GM06990 (cell line): ENCODE results near the gene NOTCH1.

ENCODE experiments used
- DNase-seq: peaks from one replicate; pipeline ENCODE4 v3.0.0-alpha.2; 2011; ENCODE audit not compliant: insufficient read length; ENCODE audit errors: extremely low read depth
- H3K27me3 ChIP-seq: replicated peaks from 2 replicates; pipeline ENCODE4 v1.6.0; 2011; ENCODE audit warnings: low read length; ENCODE audit not compliant: control insufficient read depth, insufficient read depth
- H3K36me3 ChIP-seq: 2 replicates; pipeline ENCODE4 v1.5.1; 2011; ENCODE audit warnings: low read length; ENCODE audit not compliant: control insufficient read depth, insufficient read depth
- H3K4me3 ChIP-seq: replicated peaks from 2 replicates; pipeline ENCODE4 v1.5.1; 2011; ENCODE audit warnings: low read depth, mild to moderate bottlenecking, control low read depth, low read length
- TF ChIP-seq, protein P1 (sequence below): IDR thresholded peaks from 2 replicates; pipeline ENCODE4 v1.5.1; 2011; ENCODE audit warnings: low read length, control low read depth, mild to moderate bottlenecking, inconsistent platforms; ENCODE audit not compliant: insufficient read depth, poor library complexity, severe bottlenecking

The NOTCH1 gene

GRCh38 chr9:136525841-136526499 lies 19.9 kb downstream of the NOTCH1 start:
- TF ChIP-seq, protein P1, sequence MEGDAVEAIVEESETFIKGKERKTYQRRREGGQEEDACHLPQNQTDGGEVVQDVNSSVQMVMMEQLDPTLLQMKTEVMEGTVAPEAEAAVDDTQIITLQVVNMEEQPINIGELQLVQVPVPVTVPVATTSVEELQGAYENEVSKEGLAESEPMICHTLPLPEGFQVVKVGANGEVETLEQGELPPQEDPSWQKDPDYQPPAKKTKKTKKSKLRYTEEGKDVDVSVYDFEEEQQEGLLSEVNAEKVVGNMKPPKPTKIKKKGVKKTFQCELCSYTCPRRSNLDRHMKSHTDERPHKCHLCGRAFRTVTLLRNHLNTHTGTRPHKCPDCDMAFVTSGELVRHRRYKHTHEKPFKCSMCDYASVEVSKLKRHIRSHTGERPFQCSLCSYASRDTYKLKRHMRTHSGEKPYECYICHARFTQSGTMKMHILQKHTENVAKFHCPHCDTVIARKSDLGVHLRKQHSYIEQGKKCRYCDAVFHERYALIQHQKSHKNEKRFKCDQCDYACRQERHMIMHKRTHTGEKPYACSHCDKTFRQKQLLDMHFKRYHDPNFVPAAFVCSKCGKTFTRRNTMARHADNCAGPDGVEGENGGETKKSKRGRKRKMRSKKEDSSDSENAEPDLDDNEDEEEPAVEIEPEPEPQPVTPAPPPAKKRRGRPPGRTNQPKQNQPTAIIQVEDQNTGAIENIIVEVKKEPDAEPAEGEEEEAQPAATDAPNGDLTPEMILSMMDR, result no peak
- DNase-seq, result no peak
- Histone ChIP-seq H3K4me3 (no peak overlapping the region), H3K27me3 (no peaks in the 10 kb centered on the region), H3K36me3 (peaks cover 11% of the 10 kb centered on the region)

DNA sequence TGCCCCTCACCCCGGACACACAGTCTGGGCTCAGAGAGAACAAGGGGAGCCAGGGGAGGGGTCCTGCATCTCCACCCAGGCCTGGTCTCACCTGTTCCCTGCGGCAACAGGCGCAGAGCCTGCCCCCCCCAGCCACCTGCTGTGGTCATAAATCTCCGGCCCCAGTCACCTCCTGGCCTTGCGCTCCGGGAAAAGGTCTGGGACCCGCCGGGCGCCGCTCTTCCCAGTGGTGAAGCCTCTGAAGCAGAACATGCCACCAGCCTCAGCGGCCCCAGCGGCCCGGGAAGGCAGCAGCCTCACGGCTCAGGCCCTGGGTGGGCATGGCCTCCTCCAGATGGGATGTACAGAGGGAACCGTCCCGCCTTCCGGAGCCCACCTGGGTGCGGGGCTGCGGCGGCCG lies 20.6 kb downstream of the NOTCH1 start:
- Histone ChIP-seq H3K27me3 (no peaks in the 10 kb centered on the region), H3K4me3 (no peak overlapping the region), H3K36me3 (peaks cover 11% of the 10 kb centered on the region)
- DNase-seq, result no peak
- TF ChIP-seq, protein P1, result no peak

GRCh38 chr9:136522314-136523237 lies 23.3 kb downstream of the NOTCH1 start:
- TF ChIP-seq, protein P1, result no peak
- DNase-seq, result no peak
- Histone ChIP-seq H3K36me3 (peaks cover 18% of the 10 kb centered on the region), H3K4me3 (no peak overlapping the region), H3K27me3 (no peaks in the 10 kb centered on the region)

DNA sequence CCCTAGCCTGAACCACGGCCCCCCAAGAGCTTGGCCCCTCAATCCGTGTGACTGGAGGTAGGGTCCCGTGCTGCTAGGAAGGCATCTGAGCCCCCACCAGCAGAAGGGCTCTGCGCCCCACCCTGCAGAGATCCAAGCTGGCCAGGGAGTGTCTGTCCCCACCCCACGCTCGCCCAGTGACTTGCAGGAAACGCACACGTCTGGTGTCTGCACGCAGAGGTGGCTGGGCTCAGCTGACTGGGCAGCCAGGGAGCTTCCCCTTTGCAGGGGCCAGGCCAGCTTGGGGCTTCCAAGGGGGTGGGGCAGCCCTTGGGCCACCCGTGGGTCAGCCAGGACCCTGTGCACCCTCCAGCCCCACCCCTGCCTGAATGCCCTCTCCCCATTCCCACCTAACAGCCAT lies 24.3 kb downstream of the NOTCH1 start:
- DNase-seq, result no peak
- Histone ChIP-seq H3K27me3 (no peaks in the 10 kb centered on the region), H3K36me3 (peaks cover 23% of the 10 kb centered on the region), H3K4me3 (no peak overlapping the region)
- TF ChIP-seq, protein P1, result no peak

- Histone ChIP-seq H3K36me3 (peaks cover 29% of the 10 kb centered on the region), H3K27me3 (no peaks in the 10 kb centered on the region), H3K4me3 (no peak overlapping the region)
- TF ChIP-seq, protein P1, result no peak
- no peak for DNase-seq
These were observed 25.8 kb downstream of the NOTCH1 start for GRCh38 chr9:136520053-136520540.
